Heart left ventricle (tissue), 16 donors: Measurements from ENCODE around the gene UBE2E3. TPM values are rescaled to one million over a fixed set of nuclear protein-coding genes. Genes with fewer than 3 reads are reported as not detected.

Source experiments
- ATAC-seq, 4 donors: fragments of 200-7000 bp; cut with Tn5 transposase; one replicate each; pipeline ENCODE4 v1.9.1; 2020 to 2022; ENCODE audit warnings: moderate library complexity in 4 of 4, mild to moderate bottlenecking in 3 of 4, moderate number of reproducible peaks in 1 of 4
- DNase-seq, 5 donors: peaks; one replicate each; pipeline ENCODE4 v3.0.0-alpha.2; 2020
- H3K27ac ChIP-seq, 12 donors: fragments of 200-600 bp; sonication (generic) in 4 of 12; one replicate each; pipeline versions ENCODE4 v1.5.0 to v1.8.0; 2016 to 2022; ENCODE audit warnings: mild to moderate bottlenecking in 2 of 12
- H3K27me3 ChIP-seq, 9 donors: fragments of 200-600 bp; sonication (generic) in 2 of 9; one replicate each; pipeline versions ENCODE4 v1.5.1 to v1.8.0; 2016 to 2022; ENCODE audit warnings: mild to moderate bottlenecking in 3 of 9
- H3K36me3 ChIP-seq, 9 donors: fragments of 200-600 bp; sonication (generic) in 2 of 9; one replicate each; pipeline versions ENCODE4 v1.5.0 to v1.8.0; 2018 to 2022; ENCODE audit warnings: mild to moderate bottlenecking in 2 of 9
- H3K4me1 ChIP-seq, 12 donors: fragments of 200-600 bp; sonication (generic) in 4 of 12; one replicate each; pipeline versions ENCODE4 v1.5.0 to v1.8.0; 2016 to 2022; ENCODE audit warnings: mild to moderate bottlenecking in 3 of 12
- H3K4me3 ChIP-seq, 12 donors: fragments of 200-600 bp; sonication (generic) in 4 of 12; one replicate each; pipeline versions ENCODE4 v1.5.0 to v1.8.0; 2017 to 2022; ENCODE audit warnings: mild to moderate bottlenecking in 9 of 12, moderate library complexity in 4 of 12
- H3K9me3 ChIP-seq, 12 donors: fragments of 200-600 bp; sonication (generic) in 4 of 12; one replicate each; pipeline versions ENCODE4 v1.5.0 to v1.8.0; 2016 to 2022; ENCODE audit warnings: mild to moderate bottlenecking in 1 of 12
- CTCF ChIP-seq, 12 donors: fragments of 200-600 bp; sonication (generic) in 4 of 12; IDR thresholded peaks; one replicate each; pipeline versions ENCODE4 v1.5.0 to v1.8.0; 2018 to 2022; ENCODE audit warnings: antibody characterized with exemption in 12 of 12, mild to moderate bottlenecking in 5 of 12
- POLR2A ChIP-seq, 2 donors: fragments of 450-650 bp; IDR thresholded peaks; one replicate each; pipeline ENCODE4 v1.6.1; 2017; ENCODE audit warnings: antibody characterized with exemption in 2 of 2, mild to moderate bottlenecking in 2 of 2, moderate library complexity in 2 of 2
- WGBS, 4 donors: extraction: QIAGEN DNeasy Blood & Tissue Kit in 2 of 4; methylation state at CpG; one replicate each; pipeline versions ENCODE4 v1.1.5 to v1.1.7; 2013 to 2018; 5-methylcytosine and 5-hydroxymethylcytosine counted together
- intact Hi-C, 10 donors: fragments of 100-400 bp; cut with DNase I; formaldehyde crosslinking; loops; one replicate each; pipeline versions ENCODE4 v1.11.1 to v1.14.2; 2022
- polyA plus RNA-seq, 2 donors: library from polyadenylated mRNA; stranded (reverse); fragments of 200-250 nt; gene quantifications; one replicate each; pipeline ENCODE4 v1.2.3, GENCODE V29; 2013
- total RNA-seq, 9 donors: library from RNA; depleted of rRNA in 2 of 9; stranded (reverse); fragments of >200 nt in 2 of 9; fragmentation: NEBNext Ultra II Directional in 3 of 9; extraction: Animal tissue kit (Norgen Biotek cat#: 25700) in 3 of 9; gene quantifications; one replicate each; pipeline versions ENCODE4 v1.1.0 to v1.2.4, GENCODE V29; 2016 to 2023
- donor health status: ischemic (EF 13 %, LVEDD 7.1; RV severe dilation, severe dysfunction).
- donor health status: healthy with polysubstance abuse.
- donor health status: DM: no; HTN: yes; CAD: no.
- donor health status: DM: no; HTN: no; CAD: no.
- donor health status: ischemic (EF 25% LVEDD 6.9; RV normal size, moderate dysfunction).
- donor health status: ischemic (EF 25% LVEDD 5.7; RV mildly dilated, moderate dysfunction).
- donor health status: healthy.
- donor health status: DM: yes; HTN: yes; CAD: no.
- donor health status: ischemic (EF 35%, LVEDD 5.7; RV mildly dilated, moderate dysfunction).
- donor health status: nonischemic (EF 11% LVEDD 7.7; RV severe dilation, severe dysfunction).
- donor health status: DM: yes; HTN: yes; CAD: no.
- donor health status: PGD.
- donor health status: ischemic (EF 29% LVEDD 5.4; RV normal size, mild dysfunction).
- donor health status: nonischemic (EF 23%, LVEDD 6.1; RV moderate dilation, normal function).

The UBE2E3 gene
- total and polyA plus RNA-seq, 11 donors: 27.0 to 66.5 (median 52.0) TPM

- H3K27ac ChIP-seq: no peak overlapping the region
- ATAC-seq (no peak), DNase-seq (no peak)
- TF ChIP-seq CTCF (IDR thresholded peaks at IDR 0.05) (no peak), POLR2A (IDR thresholded peaks at IDR 0.05) (no peak)
- H3K4me1 ChIP-seq: peaks cover 0 to 10% (median 0%) of the 10 kb centered on the region in 12 donors
- 92 to 98% (median 95%) methylated on average over 1 of the region's 1 CpG for whole genome bisulfite sequencing, 4 donors
- H3K4me3 ChIP-seq: no peak overlapping the region
- H3K36me3 ChIP-seq: no peaks in the 10 kb centered on the region
- no peaks in the 10 kb centered on the region for H3K27me3 ChIP-seq
- intact Hi-C loops: no loop called here
- peaks cover 0 to 4% (median 0%) of the 10 kb centered on the region in 12 donors for H3K9me3 ChIP-seq
These were observed 40.9 kb downstream of the UBE2E3 start for GRCh38 chr2:181021199-181021789.

DNA sequence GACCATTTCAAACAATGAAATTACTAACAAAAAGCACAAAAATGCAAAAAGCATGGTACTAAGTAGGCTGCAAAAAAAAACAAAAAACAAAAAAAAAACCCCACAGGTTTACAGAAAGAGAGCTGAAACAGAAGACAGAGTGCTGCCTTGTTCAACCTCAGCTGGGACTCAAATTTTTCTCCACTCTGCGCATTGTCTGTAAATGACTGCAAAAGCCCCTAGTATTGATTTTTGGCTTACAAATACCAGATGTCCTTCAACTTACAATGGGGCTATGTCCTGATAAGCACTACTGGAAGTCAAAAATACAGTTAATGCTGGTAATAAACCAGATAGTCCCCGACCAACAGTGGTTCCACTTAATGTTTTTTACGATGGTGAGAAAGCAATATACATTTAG, 42.2 kb downstream of the UBE2E3 start:
- 87 to 91% (median 90%) methylated on average over 3 of the region's 3 CpGs for WGBS, 4 donors
- Histone ChIP-seq H3K27me3 (no peaks in the 10 kb centered on the region), H3K4me1 (peaks cover 0 to 10% (median 0%) of the 10 kb centered on the region in 12 donors), H3K36me3 (no peaks in the 10 kb centered on the region), H3K27ac (no peak overlapping the region), H3K9me3 (peaks cover 0 to 4% (median 0%) of the 10 kb centered on the region in 12 donors), H3K4me3 (no peak overlapping the region)
- TF ChIP-seq CTCF (IDR thresholded peaks at IDR 0.05): no peak
- TF ChIP-seq POLR2A (IDR thresholded peaks at IDR 0.05): no peak
- intact Hi-C loops: no loop called here
- DNase-seq (no peak), ATAC-seq (no peak)

DNA sequence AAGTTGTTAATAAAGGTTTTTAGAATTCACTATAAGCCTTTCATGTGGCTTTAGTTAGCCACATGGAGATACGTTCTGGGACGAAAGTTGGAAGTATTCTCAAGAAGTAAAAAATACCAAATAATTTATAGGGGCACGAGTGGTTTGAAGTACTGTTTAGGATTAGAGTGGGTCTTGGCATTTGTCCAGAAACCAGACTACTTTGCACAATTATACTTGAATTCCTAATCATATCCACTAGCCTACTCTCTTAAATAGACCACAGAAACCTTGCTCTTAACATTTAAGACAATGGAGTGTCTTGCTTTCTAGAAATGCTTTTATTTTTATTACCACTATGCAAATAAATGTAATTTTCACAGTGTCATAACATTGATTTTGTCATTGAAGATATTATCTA, 44.6 kb downstream of the UBE2E3 start:
- ATAC-seq (no peak), DNase-seq (no peak)
- intact Hi-C loops: no loop called here
- peaks cover 0 to 6% (median 0%) of the 10 kb centered on the region in 12 donors for H3K4me1 ChIP-seq
- no peak overlapping the region for H3K4me3 ChIP-seq
- peaks cover 0 to 4% (median 0%) of the 10 kb centered on the region in 12 donors for H3K9me3 ChIP-seq
- H3K27me3 ChIP-seq: no peaks in the 10 kb centered on the region
- 46 to 60% (median 54%) methylated on average over 3 of the region's 3 CpGs for WGBS, 4 donors
- no peaks in the 10 kb centered on the region for H3K36me3 ChIP-seq
- H3K27ac ChIP-seq: no peak overlapping the region
- TF ChIP-seq CTCF (IDR thresholded peaks at IDR 0.05) (no peak), POLR2A (IDR thresholded peaks at IDR 0.05) (no peak)

- no peak for ATAC-seq
- intact Hi-C loops: no loop called here
- H3K4me3 ChIP-seq: no peak overlapping the region
- no peak for DNase-seq
- no peak overlapping the region for H3K27ac ChIP-seq
- H3K9me3 ChIP-seq: no peaks in the 10 kb centered on the region
- WGBS, 4 donors: 95 to 97% (median 96%) methylated on average over 2 of the region's 2 CpGs
- no peaks in the 10 kb centered on the region for H3K27me3 ChIP-seq
- H3K36me3 ChIP-seq: no peaks in the 10 kb centered on the region
- TF ChIP-seq POLR2A (IDR thresholded peaks at IDR 0.05) (no peak), CTCF (IDR thresholded peaks at IDR 0.05) (no peak)
- H3K4me1 ChIP-seq: peaks cover 0 to 3% (median 0%) of the 10 kb centered on the region in 12 donors
These were observed 56.0 kb downstream of the UBE2E3 start for GRCh38 chr2:181036445-181036844.
